Fibroblast of lung (primary cell): ENCODE data around the gene ZCCHC17. TPM values are rescaled to one million over a fixed set of nuclear protein-coding genes. Genes with fewer than 3 reads are reported as not detected.

ENCODE experiments used
- DNase-seq, 2 donors: peaks; one replicate each; pipeline versions ENCODE4 v3.0.0 to v3.0.0-alpha.2; 2010; ENCODE audit warnings: low read depth in 2 of 2
- H2AFZ ChIP-seq: 2 replicates; pipeline ENCODE4 v1.5.1; 2012; ENCODE audit warnings: low read length, control low read depth, inconsistent platforms
- H3K27ac ChIP-seq: 2 replicates; pipeline ENCODE4 v1.5.1; 2011; ENCODE audit warnings: low read length, control low read depth; ENCODE audit not compliant: insufficient read depth
- H3K27me3 ChIP-seq: 2 replicates; pipeline ENCODE4 v1.5.1; 2011; ENCODE audit warnings: mild to moderate bottlenecking, low read length; ENCODE audit not compliant: control insufficient read depth, insufficient read depth
- H3K36me3 ChIP-seq: 2 replicates; pipeline ENCODE4 v1.5.1; 2011; ENCODE audit warnings: low read length; ENCODE audit not compliant: control insufficient read depth, insufficient read depth
- H3K4me1 ChIP-seq: 2 replicates; pipeline ENCODE4 v1.5.1; 2011; ENCODE audit warnings: low read length; ENCODE audit not compliant: control insufficient read depth, insufficient read depth; ENCODE audit errors: extremely low read depth
- H3K4me2 ChIP-seq: 2 replicates; pipeline ENCODE4 v1.5.1; 2011; ENCODE audit warnings: low read length, control low read depth; ENCODE audit not compliant: insufficient read depth; ENCODE audit errors: extremely low read depth
- H3K4me3 ChIP-seq, 4 experiments: fragments of 200-600 bp in 1 of 4; sonication (generic) in 1 of 4; replicated peaks in 1 of 4; 2 replicates each; pipeline ENCODE4 v1.5.1; 2011 to 2016; ENCODE audit warnings: low read length in 4 of 4, low read depth in 3 of 4, mild to moderate bottlenecking in 3 of 4, control low read depth in 2 of 4, inconsistent platforms in 1 of 4, mixed read lengths in 1 of 4; ENCODE audit not compliant: insufficient read depth in 1 of 4; ENCODE audit errors: control extremely low read depth in 1 of 4
- H3K79me2 ChIP-seq: 2 replicates; pipeline ENCODE4 v1.5.1; 2012; ENCODE audit warnings: mild to moderate bottlenecking, low read length, inconsistent platforms; ENCODE audit not compliant: control insufficient read depth, insufficient read depth
- H3K9ac ChIP-seq: 2 replicates; pipeline ENCODE4 v1.5.1; 2011; ENCODE audit warnings: mild to moderate bottlenecking, low read length, control low read depth; ENCODE audit not compliant: insufficient read depth
- H3K9me3 ChIP-seq: 2 replicates; pipeline ENCODE4 v1.5.1; 2012; ENCODE audit warnings: low read depth, low read length; ENCODE audit not compliant: control insufficient read depth, insufficient read depth
- H4K20me1 ChIP-seq: 2 replicates; pipeline ENCODE4 v1.5.1; 2011; ENCODE audit warnings: low read length; ENCODE audit not compliant: control insufficient read depth, insufficient read depth; ENCODE audit errors: extremely low read depth
- CTCF ChIP-seq, 2 donors: IDR thresholded peaks in 1 of 2; conservative IDR thresholded peaks in 1 of 2; 1 replicate in 1 of 2; 2 replicates in 1 of 2; pipeline ENCODE4 v1.5.1; 2011 to 2012; ENCODE audit warnings: low read length in 2 of 2, control low read depth in 1 of 2, inconsistent platforms in 1 of 2, low read depth in 1 of 2, mild to moderate bottlenecking in 1 of 2
- EZH2 ChIP-seq: IDR thresholded peaks from 2 replicates; pipeline ENCODE4 v1.5.1; 2012; ENCODE audit warnings: low read length, control low read depth, mild to moderate bottlenecking; ENCODE audit errors: missing control alignments
- polyA plus RNA-seq, 2 donors: library from polyadenylated mRNA; depleted of rRNA in 1 of 2; stranded (reverse) in 1 of 2; unstranded in 1 of 2; fragments of >200 nt; gene quantifications; 2 replicates each; pipeline ENCODE4 v1.2.1, GENCODE V29; 2011 to 2012; ENCODE audit warnings: missing spikeins in 1 of 2
- total RNA-seq: library from RNA; depleted of rRNA; stranded (reverse); fragments of >200 nt; gene quantifications from 2 replicates; pipeline ENCODE4 v1.2.1, GENCODE V29; 2014

ZCCHC17 gene
- total and polyA plus RNA-seq, 2 donors (not counting 1 experiment from before 2014, with no cell fraction given), result 34.0 to 62.3 TPM

- Histone ChIP-seq H3K9ac (no peak overlapping the region), H3K79me2 (no peaks in the 10 kb centered on the region), H3K27ac (no peak overlapping the region), H3K27me3 (no peaks in the 10 kb centered on the region), H3K9me3 (no peaks in the 10 kb centered on the region), H3K4me3 (no peak overlapping the region), H4K20me1 (no peaks in the 10 kb centered on the region), H3K4me1 (no peaks in the 10 kb centered on the region), H3K4me2 (no peak overlapping the region), H3K36me3 (peaks cover 2% of the 10 kb centered on the region), H2AFZ (no peak overlapping the region)
- TF ChIP-seq CTCF (conservative IDR thresholded peaks at IDR 0.05 in 1 of 2, IDR thresholded peaks at IDR 0.05 in 1 of 2; ENCODE audit: low read depth in 1 of 2, low read length in 2 of 2), result no peak
- no peak for TF ChIP-seq EZH2
- no peak for DNase-seq
Measured at GRCh38 chr1:31326461-31326860, 29.6 kb downstream of the ZCCHC17 start.

- H3K27me3 ChIP-seq, result no peaks in the 10 kb centered on the region
- no peak overlapping the region for H3K4me3 ChIP-seq
- H3K9me3 ChIP-seq, result no peaks in the 10 kb centered on the region
- no peak overlapping the region for H3K27ac ChIP-seq
- no peaks in the 10 kb centered on the region for H4K20me1 ChIP-seq
- H2AFZ ChIP-seq, result no peak overlapping the region
- H3K36me3 ChIP-seq, result peaks cover 2% of the 10 kb centered on the region
- no peaks in the 10 kb centered on the region for H3K79me2 ChIP-seq
- H3K4me1 ChIP-seq, result no peaks in the 10 kb centered on the region
- H3K4me2 ChIP-seq, result no peak overlapping the region
- no peak for TF ChIP-seq CTCF (conservative IDR thresholded peaks at IDR 0.05 in 1 of 2, IDR thresholded peaks at IDR 0.05 in 1 of 2; ENCODE audit: low read depth in 1 of 2, low read length in 2 of 2)
- TF ChIP-seq EZH2, result no peak
- DNase-seq, result peak; percentile 3 to 46
- no peak overlapping the region for H3K9ac ChIP-seq
Measured at GRCh38 chr1:31327381-31327780, 30.5 kb downstream of the ZCCHC17 start.

- Histone ChIP-seq H3K27ac (no peak overlapping the region), H3K27me3 (no peaks in the 10 kb centered on the region), H3K4me1 (no peaks in the 10 kb centered on the region), H3K9me3 (no peaks in the 10 kb centered on the region), H3K4me2 (no peak overlapping the region), H3K36me3 (no peaks in the 10 kb centered on the region), H3K9ac (no peak overlapping the region), H4K20me1 (no peaks in the 10 kb centered on the region), H2AFZ (no peak overlapping the region), H3K4me3 (no peak overlapping the region), H3K79me2 (no peaks in the 10 kb centered on the region)
- TF ChIP-seq EZH2 (no peak), CTCF (conservative IDR thresholded peaks at IDR 0.05 in 1 of 2, IDR thresholded peaks at IDR 0.05 in 1 of 2; ENCODE audit: low read depth in 1 of 2, low read length in 2 of 2) (peak; percentile 58 to 63)
- DNase-seq, result peak; percentile 23 to 70
Measured at GRCh38 chr1:31335007-31335406, 38.2 kb downstream of the ZCCHC17 start.
